Measurements from ENCODE around the gene CTCF. TPM values are rescaled to one million over a fixed set of nuclear protein-coding genes. Genes with fewer than 3 reads are reported as not detected.

The CTCF gene
- total RNA-seq, 1 experiment from 2014 or later = 33.1 TPM

GRCh38 chr16:67664871-67665270 lies 102.5 kb downstream of the CTCF start:
- DNase-seq (ENCODE audit: low read depth, low spot score) (no peak), ATAC-seq (no peak)
- no TSS peak for BruUV-seq (replicated peaks)
- Histone ChIP-seq H3K4me1 (ENCODE audit: control insufficient read depth, insufficient read depth, low read length) (peaks cover 14% of the 10 kb centered on the region), H3K4me3 (ENCODE audit: low read depth in 2 of 2, low read length in 2 of 2) (no peak overlapping the region), H3K27me3 (ENCODE audit: control insufficient read depth, insufficient read depth, low read length) (no peaks in the 10 kb centered on the region), H3K27ac (ENCODE audit: low read length) (no peak overlapping the region), H3K9me3 (ENCODE audit: control insufficient read depth, insufficient read depth, low read depth, low read length) (no peaks in the 10 kb centered on the region), H3K36me3 (ENCODE audit: control insufficient read depth, insufficient read depth, low read length) (peaks cover 2% of the 10 kb centered on the region; the same call in 1 of the 2 replicates)
- in situ Hi-C loops (cut with HindIII; ENCODE audit: low pct_unique_long_range_greater_than_20kb, low sequenced_read_pairs) = no loop called here
- TF ChIP-seq SIN3A (IDR thresholded peaks at IDR 0.05; ENCODE audit: borderline replicate concordance, insufficient read depth, low read depth, low read length) = no peak
- TF ChIP-seq POLR2AphosphoS5 (IDR thresholded peaks at IDR 0.05; ENCODE audit: low read depth, low read length) = no peak
- no peak for TF ChIP-seq CTCF (IDR thresholded peaks at IDR 0.05)
- TF ChIP-seq, protein P1, sequence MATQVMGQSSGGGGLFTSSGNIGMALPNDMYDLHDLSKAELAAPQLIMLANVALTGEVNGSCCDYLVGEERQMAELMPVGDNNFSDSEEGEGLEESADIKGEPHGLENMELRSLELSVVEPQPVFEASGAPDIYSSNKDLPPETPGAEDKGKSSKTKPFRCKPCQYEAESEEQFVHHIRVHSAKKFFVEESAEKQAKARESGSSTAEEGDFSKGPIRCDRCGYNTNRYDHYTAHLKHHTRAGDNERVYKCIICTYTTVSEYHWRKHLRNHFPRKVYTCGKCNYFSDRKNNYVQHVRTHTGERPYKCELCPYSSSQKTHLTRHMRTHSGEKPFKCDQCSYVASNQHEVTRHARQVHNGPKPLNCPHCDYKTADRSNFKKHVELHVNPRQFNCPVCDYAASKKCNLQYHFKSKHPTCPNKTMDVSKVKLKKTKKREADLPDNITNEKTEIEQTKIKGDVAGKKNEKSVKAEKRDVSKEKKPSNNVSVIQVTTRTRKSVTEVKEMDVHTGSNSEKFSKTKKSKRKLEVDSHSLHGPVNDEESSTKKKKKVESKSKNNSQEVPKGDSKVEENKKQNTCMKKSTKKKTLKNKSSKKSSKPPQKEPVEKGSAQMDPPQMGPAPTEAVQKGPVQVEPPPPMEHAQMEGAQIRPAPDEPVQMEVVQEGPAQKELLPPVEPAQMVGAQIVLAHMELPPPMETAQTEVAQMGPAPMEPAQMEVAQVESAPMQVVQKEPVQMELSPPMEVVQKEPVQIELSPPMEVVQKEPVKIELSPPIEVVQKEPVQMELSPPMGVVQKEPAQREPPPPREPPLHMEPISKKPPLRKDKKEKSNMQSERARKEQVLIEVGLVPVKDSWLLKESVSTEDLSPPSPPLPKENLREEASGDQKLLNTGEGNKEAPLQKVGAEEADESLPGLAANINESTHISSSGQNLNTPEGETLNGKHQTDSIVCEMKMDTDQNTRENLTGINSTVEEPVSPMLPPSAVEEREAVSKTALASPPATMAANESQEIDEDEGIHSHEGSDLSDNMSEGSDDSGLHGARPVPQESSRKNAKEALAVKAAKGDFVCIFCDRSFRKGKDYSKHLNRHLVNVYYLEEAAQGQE (IDR thresholded peaks at IDR 0.05; ENCODE audit: insufficient read depth in 1 of 2, low read depth in 2 of 2, low read length in 1 of 2) = no peak
- no peak for TF ChIP-seq TCF7L2 (IDR thresholded peaks at IDR 0.05; ENCODE audit: low read depth, low read length)
- intact Hi-C loops (cut with micrococcal nuclease; ENCODE audit: unreplicated experiment) = no loop called here
- CTCF ChIA-PET = no interaction called here
- POLR2A ChIA-PET = no interaction called here

- Histone ChIP-seq H3K36me3 (ENCODE audit: control insufficient read depth, insufficient read depth, low read length) (no peaks in the 10 kb centered on the region), H3K27me3 (ENCODE audit: control insufficient read depth, insufficient read depth, low read length) (no peaks in the 10 kb centered on the region), H3K4me1 (ENCODE audit: control insufficient read depth, insufficient read depth, low read length) (peaks cover 14% of the 10 kb centered on the region), H3K9me3 (ENCODE audit: control insufficient read depth, insufficient read depth, low read depth, low read length) (no peaks in the 10 kb centered on the region), H3K4me3 (ENCODE audit: low read depth in 2 of 2, low read length in 2 of 2) (peak overlapping the region; percentile 51 to 56), H3K27ac (ENCODE audit: low read length) (peak overlapping the region; percentile 66)
- TSS peak; percentile 74 for BruUV-seq (replicated peaks)
- in situ Hi-C loops (cut with HindIII; ENCODE audit: low pct_unique_long_range_greater_than_20kb, low sequenced_read_pairs) (no loop called here), intact Hi-C loops (cut with micrococcal nuclease; ENCODE audit: unreplicated experiment) (no loop called here)
- TF ChIP-seq, protein P1 (IDR thresholded peaks at IDR 0.05; ENCODE audit: insufficient read depth in 1 of 2, low read depth in 2 of 2, low read length in 1 of 2) = no peak
- TF ChIP-seq TCF7L2 (IDR thresholded peaks at IDR 0.05; ENCODE audit: low read depth, low read length) (no peak), CTCF (IDR thresholded peaks at IDR 0.05) (no peak), POLR2AphosphoS5 (IDR thresholded peaks at IDR 0.05; ENCODE audit: low read depth, low read length) (no peak), SIN3A (IDR thresholded peaks at IDR 0.05; ENCODE audit: borderline replicate concordance, insufficient read depth, low read depth, low read length) (no peak)
- ATAC-seq = no peak
- ChIA-PET CTCF (interaction anchor here (0.6 kb wide), 1 partner anchor 27 kb away, joined by 3 read pairs; no protein-coding TSS in a partner anchor), POLR2A (no interaction called here)
- no peak for DNase-seq (ENCODE audit: low read depth, low spot score)
Measured at GRCh38 chr16:67665598-67665997, 103.3 kb downstream of the CTCF start.

All from Panc1 (cell line).